ENCODE data around the gene PCDHGA1. TPM values are rescaled to one million over a fixed set of nuclear protein-coding genes. Genes with fewer than 3 reads are reported as not detected.
A peak's percentile ranks its signal among the peaks of the same experiment; 100 is the strongest.

Gene PCDHGA1
- total and polyA plus RNA-seq, 9 of the 15 experiments (the other 6 are each of a cell fraction or from before 2014, with no cell fraction given) = 0.05 to 0.26 (median 0.18) TPM; not detected in 2

- ChIA-PET POLR2A (interaction anchor here (1.1 kb wide), 1 partner anchor 10 kb away, joined by 3 read pairs; no protein-coding TSS in a partner anchor), CTCF (ENCODE audit: low intra/inter-chr PET ratio) (interaction anchor here (0.7 to 1.1 kb wide), 2 partner anchors 152 to 162 kb away, joined by 3 read pairs; partner anchors contain the start of genes PCDHGB1 and PCDHGB2)
- Histone ChIP-seq H3K4me1 (replicated peaks in 1 of 2; ENCODE audit: control insufficient read depth in 2 of 2, insufficient read depth in 2 of 2, low read length in 2 of 2) (peaks cover 5 to 17% of the 10 kb centered on the region in 2 experiments; a peak in 3 of 5 replicates), H4K20me1 (replicated peaks; ENCODE audit: control insufficient read depth, insufficient read depth, low read length) (no peaks in the 10 kb centered on the region), H3K79me2 (ENCODE audit: control insufficient read depth, insufficient read depth, low read length) (no peaks in the 10 kb centered on the region), H3K4me2 (ENCODE audit: insufficient read depth, low read length) (no peak overlapping the region), H3K36me3 (ENCODE audit: control insufficient read depth, insufficient read depth, low read length) (peaks cover 38% of the 10 kb centered on the region), H3K4me3 (no peak overlapping the region), H2AFZ (ENCODE audit: low read depth, low read length) (no peak overlapping the region; the same call in 1 of the 2 replicates), H3K9me3 (replicated peaks; ENCODE audit: control insufficient read depth, insufficient read depth, low read depth, low read length) (no peaks in the 10 kb centered on the region), H3K27ac (ENCODE audit: extremely low read depth, low read depth, low read length) (no peak overlapping the region), H3K27me3 (ENCODE audit: control insufficient read depth in 2 of 2, insufficient read depth in 2 of 2, low read length in 2 of 2) (peaks cover 0 to 7% of the 10 kb centered on the region in 2 experiments; a peak in 2 of 5 replicates), H3K9me1 (ENCODE audit: control insufficient read depth, insufficient read depth, low read length) (peaks cover 8% of the 10 kb centered on the region), H3K9ac (ENCODE audit: insufficient read depth in 1 of 2, low read depth in 2 of 2, low read length in 2 of 2) (0 out of 4 replicates have a peak overlapping the region, but pooled peaks of 1 of the 2 experiments have one; percentile 4)
- ATAC-seq (peak; percentile 12), DNase-seq (ENCODE audit: extremely low read depth in 1 of 4, low spot score in 3 of 4) (peak in 3 of 4 experiments; percentile 24 to 57 (median 50)), FAIRE-seq (peak; percentile 65)
- intact Hi-C loops (cut with micrococcal nuclease) = loop anchor here (5.0 to 10.0 kb wide), 3 partner anchors 90 to 277 kb away; partner anchors contain the start of genes PCDHGA11 and PCDHGA3
- WGBS (ENCODE audit: insufficient coverage, low coverage, missing lambda C conversion rate) = 23% methylated on average over 4 of the region's 4 CpGs
- in situ Hi-C loops (cut with MboI) = no loop called here
- TF ChIP-seq EGR1 (conservative IDR thresholded peaks at IDR 0.05) (peak; percentile 25; the same call in 1 of the 2 replicates), CBFA2T2 (conservative IDR thresholded peaks at IDR 0.05) (0 out of 2 replicates have a peak, but pooled peaks have one; percentile 39), CBFA2T3 (IDR thresholded peaks at IDR 0.05) (peak; percentile 70), TCF3 (CRISPR knock-in tag; IDR thresholded peaks at IDR 0.05) (peak; percentile 48; the same call in 1 of the 2 replicates), ZNF121 (CRISPR knock-in tag; conservative IDR thresholded peaks at IDR 0.05) (no peak)
- no TSS peak for BruUV-seq (replicated peaks)
These were observed 181.5 kb downstream of the PCDHGA1 start for GRCh38 chr5:141511771-141512325.

Measured in K562 (cell line).